Measurements from ENCODE around the gene TBC1D26.
"Not testable (repeated sequence)": the region's sequence is repeated elsewhere in the genome, so short reads cannot be mapped to it uniquely, and the experiment has no call there.

The TBC1D26 gene

GRCh38 chr17:15744074-15744676 is 12.1 kb downstream of the TBC1D26 start:
- DNase-seq: no peak

- DNase-seq: no peak
Measured at GRCh38 chr17:15744885-15745284, 12.8 kb downstream of the TBC1D26 start.

GRCh38 chr17:15749403-15749802 is 17.3 kb downstream of the TBC1D26 start:
- not testable (repeated sequence) for DNase-seq

- not testable (repeated sequence) for DNase-seq
Measured at GRCh38 chr17:15768865-15769533, 36.9 kb downstream of the TBC1D26 start.

- DNase-seq: not testable (repeated sequence)
Measured at GRCh38 chr17:15770679-15771078, 38.6 kb downstream of the TBC1D26 start.

GRCh38 chr17:15776871-15777270 is 44.8 kb downstream of the TBC1D26 start:
- no peak for DNase-seq

GRCh38 chr17:15777297-15777696 is 45.2 kb downstream of the TBC1D26 start:
- DNase-seq: no peak

GRCh38 chr17:15777717-15778116 is 45.6 kb downstream of the TBC1D26 start:
- no peak for DNase-seq

GRCh38 chr17:15779119-15779518 is 47.0 kb downstream of the TBC1D26 start:
- no peak for DNase-seq

- no peak for DNase-seq
Measured at GRCh38 chr17:15780188-15780587, 48.1 kb downstream of the TBC1D26 start.

GRCh38 chr17:15782866-15783265 is 50.8 kb downstream of the TBC1D26 start:
- no peak for DNase-seq

- DNase-seq: no peak
Measured at GRCh38 chr17:15783461-15783860, 51.4 kb downstream of the TBC1D26 start.

GRCh38 chr17:15784351-15784750 is 52.3 kb downstream of the TBC1D26 start:
- DNase-seq: not testable (repeated sequence)

- not testable (repeated sequence) for DNase-seq
Measured at GRCh38 chr17:15787363-15788075, 55.4 kb downstream of the TBC1D26 start.

GRCh38 chr17:15788365-15788764 is 56.3 kb downstream of the TBC1D26 start:
- not testable (repeated sequence) for DNase-seq

All from CD4-positive, alpha-beta T cell treated with Interleukin-1 beta for 1 hour (primary cell).